ENCODE data around the gene TEX22. TPM values are rescaled to one million over a fixed set of nuclear protein-coding genes. Genes with fewer than 3 reads are reported as not detected.

TEX22 gene
- total RNA-seq, 1 donor from 2014 or later, result 5.7 TPM

DNA sequence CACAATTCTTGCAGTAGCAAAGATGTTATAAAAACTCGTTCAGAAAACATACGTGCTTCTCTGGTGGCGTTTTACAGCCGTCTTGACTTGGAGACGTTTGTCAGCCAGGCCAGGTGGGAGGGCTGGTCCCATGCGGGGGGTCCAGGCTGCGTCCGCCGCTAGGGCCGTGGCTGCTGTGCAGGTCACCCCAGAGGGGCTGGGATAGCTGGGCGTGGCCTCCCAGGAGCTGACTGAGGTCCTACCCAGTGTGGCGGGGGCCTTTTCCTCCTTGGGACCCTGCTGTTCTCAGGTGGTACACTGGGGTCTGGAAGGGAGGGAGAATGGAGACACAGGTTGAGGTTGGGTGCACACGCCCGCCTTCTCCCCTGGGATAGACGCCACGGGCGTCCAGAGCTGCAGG is 46.5 kb downstream of the TEX22 start:
- Mint-ChIP-seq H3K27ac (no peak overlapping the region), H3K4me3 (no peak overlapping the region), H3K27me3 (no peaks in the 10 kb centered on the region), H3K36me3 (ENCODE audit: low read depth) (peaks cover 18% of the 10 kb centered on the region), H3K9me3 (no peaks in the 10 kb centered on the region), H3K4me1 (no peaks in the 10 kb centered on the region)
- ChIA-PET POLR2A (interaction anchor here (0.7 kb wide), 1 partner anchor 11 kb away, joined by 4 read pairs; no protein-coding TSS in a partner anchor), CTCF (no interaction called here)
- DNase-seq, result no peak
- TF ChIP-seq, protein P1, sequence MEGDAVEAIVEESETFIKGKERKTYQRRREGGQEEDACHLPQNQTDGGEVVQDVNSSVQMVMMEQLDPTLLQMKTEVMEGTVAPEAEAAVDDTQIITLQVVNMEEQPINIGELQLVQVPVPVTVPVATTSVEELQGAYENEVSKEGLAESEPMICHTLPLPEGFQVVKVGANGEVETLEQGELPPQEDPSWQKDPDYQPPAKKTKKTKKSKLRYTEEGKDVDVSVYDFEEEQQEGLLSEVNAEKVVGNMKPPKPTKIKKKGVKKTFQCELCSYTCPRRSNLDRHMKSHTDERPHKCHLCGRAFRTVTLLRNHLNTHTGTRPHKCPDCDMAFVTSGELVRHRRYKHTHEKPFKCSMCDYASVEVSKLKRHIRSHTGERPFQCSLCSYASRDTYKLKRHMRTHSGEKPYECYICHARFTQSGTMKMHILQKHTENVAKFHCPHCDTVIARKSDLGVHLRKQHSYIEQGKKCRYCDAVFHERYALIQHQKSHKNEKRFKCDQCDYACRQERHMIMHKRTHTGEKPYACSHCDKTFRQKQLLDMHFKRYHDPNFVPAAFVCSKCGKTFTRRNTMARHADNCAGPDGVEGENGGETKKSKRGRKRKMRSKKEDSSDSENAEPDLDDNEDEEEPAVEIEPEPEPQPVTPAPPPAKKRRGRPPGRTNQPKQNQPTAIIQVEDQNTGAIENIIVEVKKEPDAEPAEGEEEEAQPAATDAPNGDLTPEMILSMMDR (IDR thresholded peaks at IDR 0.05), result no peak
- ATAC-seq (ENCODE audit: low read depth), result no peak
- intact Hi-C loops (cut with micrococcal nuclease), result no loop called here

DNA sequence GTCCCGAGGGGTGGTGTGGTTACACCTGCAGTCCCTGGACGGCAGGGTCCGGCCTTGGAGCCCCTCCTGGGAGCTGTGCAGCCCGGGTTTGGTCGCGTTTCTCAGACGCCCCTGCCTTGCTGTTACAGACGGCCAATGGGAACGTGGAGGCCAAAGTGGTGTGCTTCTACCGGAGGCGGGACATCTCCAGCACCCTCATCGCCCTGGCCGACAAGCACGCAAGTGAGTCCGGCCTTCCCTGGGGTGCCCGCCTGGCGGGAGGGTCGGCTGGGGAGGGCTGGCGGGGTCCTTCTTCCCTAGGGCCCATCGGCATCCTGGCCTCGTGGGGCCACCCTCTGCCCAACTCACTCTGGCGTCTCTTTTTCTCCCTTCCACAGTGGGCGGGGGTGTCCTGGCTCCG is 47.0 kb downstream of the TEX22 start:
- ATAC-seq (ENCODE audit: low read depth) (no peak), DNase-seq (no peak)
- TF ChIP-seq, protein P1 (IDR thresholded peaks at IDR 0.05), result no peak
- Mint-ChIP-seq H3K27me3 (no peaks in the 10 kb centered on the region), H3K4me3 (no peak overlapping the region), H3K36me3 (ENCODE audit: low read depth) (peaks cover 21% of the 10 kb centered on the region), H3K9me3 (no peaks in the 10 kb centered on the region), H3K27ac (no peak overlapping the region), H3K4me1 (no peaks in the 10 kb centered on the region)
- intact Hi-C loops (cut with micrococcal nuclease), result no loop called here
- POLR2A ChIA-PET, result interaction anchor here (0.5 kb wide), 1 partner anchor 50 kb away, joined by 7 read pairs; no protein-coding TSS in a partner anchor
- CTCF ChIA-PET, result no interaction called here

DNA sequence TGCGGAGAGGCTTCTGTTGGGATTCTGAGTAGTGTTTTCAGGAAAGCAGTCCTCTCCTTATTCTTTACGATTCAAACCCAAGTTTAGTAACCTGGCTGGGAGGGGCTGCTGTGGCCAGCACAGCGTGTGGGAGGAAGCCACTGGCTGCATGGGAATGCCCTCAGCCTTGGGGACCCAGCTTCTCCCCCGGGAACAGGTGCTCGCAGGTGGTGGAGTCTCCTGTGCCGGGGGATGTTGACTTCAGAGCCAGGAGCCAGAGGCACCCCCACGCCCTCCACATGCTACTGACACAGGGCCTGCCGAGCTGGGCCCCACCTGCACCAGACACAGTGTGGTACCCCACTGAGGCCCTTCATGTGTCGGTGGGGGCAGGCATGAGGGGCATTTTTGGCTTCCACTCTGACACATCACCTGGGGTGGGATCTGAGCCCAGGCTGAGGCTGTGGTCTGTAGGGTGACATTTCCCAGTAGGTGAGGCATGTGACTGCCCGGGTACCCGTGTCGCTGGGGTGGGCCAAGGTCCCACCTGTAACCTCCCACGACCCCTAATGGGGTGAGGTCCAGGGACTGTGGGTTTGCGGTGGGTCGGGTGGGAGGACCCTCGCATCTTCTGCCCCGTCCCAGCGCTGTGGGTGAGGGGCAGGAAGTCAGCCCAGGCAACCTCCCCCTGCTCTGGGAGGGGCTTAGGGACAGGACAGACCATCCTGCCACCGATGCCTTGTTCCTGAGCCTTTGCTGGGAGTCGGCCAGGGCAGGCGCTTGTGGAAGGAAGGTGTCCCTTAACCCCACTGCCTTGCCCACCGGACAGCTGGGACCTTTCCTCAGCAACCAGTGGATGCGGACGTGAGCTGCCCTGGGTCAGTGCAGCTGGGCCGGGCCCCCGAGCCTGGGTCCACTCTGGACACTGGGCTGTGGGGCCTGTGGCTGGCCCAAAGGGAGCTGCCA is 47.8 kb downstream of the TEX22 start:
- Mint-ChIP-seq H3K9me3 (no peaks in the 10 kb centered on the region), H3K4me1 (no peaks in the 10 kb centered on the region), H3K27ac (no peak overlapping the region), H3K36me3 (ENCODE audit: low read depth) (peaks cover 26% of the 10 kb centered on the region), H3K27me3 (no peaks in the 10 kb centered on the region), H3K4me3 (no peak overlapping the region)
- POLR2A ChIA-PET, result interaction anchor here (0.5 kb wide), 1 partner anchor 51 kb away, joined by 7 read pairs; no protein-coding TSS in a partner anchor
- no peak for DNase-seq
- no peak for ATAC-seq (ENCODE audit: low read depth)
- TF ChIP-seq, protein P1 (IDR thresholded peaks at IDR 0.05), result no peak
- intact Hi-C loops (cut with micrococcal nuclease), result no loop called here
- CTCF ChIA-PET, result interaction anchor here (2.7 kb wide), 1 partner anchor 44 kb away, joined by 18 read pairs; no protein-coding TSS in a partner anchor

DNA sequence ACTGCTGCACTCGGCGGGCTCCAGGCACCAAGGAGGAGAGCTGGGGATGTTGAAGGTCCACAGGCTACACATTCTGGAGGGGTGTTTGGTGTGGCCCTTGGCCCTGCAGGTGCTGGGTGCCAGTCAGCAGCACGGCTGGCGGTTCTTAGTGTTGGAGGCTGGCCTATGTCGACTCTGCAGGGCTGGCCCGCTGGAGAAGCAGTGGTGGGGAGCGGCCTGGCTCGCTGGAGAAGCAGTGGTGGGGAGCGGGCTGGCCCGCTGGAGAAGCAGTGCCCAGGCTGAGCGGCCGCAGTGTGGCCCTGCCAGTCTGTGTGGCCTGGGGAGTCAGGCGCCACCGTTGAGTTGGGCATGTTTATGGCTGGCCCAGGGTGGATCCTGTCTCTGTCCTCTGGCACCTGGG is 48.6 kb downstream of the TEX22 start:
- Mint-ChIP-seq H3K27me3 (no peaks in the 10 kb centered on the region), H3K4me3 (no peak overlapping the region), H3K4me1 (no peaks in the 10 kb centered on the region), H3K36me3 (ENCODE audit: low read depth) (peaks cover 28% of the 10 kb centered on the region), H3K9me3 (no peaks in the 10 kb centered on the region), H3K27ac (no peak overlapping the region)
- no peak for ATAC-seq (ENCODE audit: low read depth)
- TF ChIP-seq, protein P1 (IDR thresholded peaks at IDR 0.05), result no peak
- DNase-seq, result no peak
- intact Hi-C loops (cut with micrococcal nuclease), result no loop called here
- ChIA-PET CTCF (interaction anchor here (1.9 to 2.7 kb wide), 2 partner anchors 43 to 76 kb away, joined by 5 to 18 read pairs; no protein-coding TSS in a partner anchor), POLR2A (no interaction called here)
